ENCODE data around the gene KY.

The KY gene

DNA sequence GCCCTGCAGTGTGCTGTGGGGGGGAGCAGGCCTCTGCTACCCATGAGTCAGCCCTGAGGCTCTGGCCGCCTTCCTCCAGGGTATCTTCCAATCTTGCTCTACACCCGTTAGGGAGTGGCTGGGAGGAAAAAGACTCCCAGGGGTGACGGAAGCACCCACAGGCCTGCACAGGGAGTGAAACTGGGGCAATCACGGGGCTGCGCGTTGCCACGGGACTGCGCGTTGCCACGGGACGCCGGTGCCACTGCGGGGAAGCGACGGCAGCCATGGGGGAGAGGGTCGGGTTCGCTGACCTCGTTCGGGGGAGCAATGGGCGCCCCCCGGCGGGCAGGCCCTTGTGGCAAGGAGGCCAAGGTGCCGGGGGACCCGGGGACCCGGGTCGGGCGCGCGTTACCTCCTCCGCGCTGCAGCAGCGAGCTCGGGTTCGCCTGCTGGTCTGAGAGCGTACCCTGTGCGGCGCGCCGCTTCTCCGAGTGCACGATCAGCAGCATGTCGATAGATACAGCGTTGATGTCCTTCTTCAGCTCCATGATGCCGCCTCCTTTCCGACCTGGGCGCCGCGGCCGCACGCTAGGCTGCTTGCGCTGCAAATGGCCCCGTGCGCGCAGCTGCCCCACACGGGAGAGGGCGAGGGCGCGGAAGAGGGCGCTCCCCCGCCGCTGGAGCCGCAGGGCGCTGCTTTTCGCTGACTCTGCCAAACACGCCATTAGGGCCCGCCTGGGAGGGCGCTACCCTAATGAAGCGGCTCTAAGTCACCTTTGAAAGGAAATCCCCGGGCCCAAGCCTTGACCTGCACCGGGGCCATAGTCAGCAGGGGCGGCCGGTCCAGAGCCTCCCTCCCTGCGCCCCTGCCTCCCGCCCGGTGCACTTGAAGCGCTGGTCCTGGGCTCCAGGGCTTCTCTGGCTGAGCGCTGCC is at the start of gene KY:
TSS of gene KY (minus strand) at position 592 of the 916 bp plus-strand sequence. CDS start at position 530, 62 bp downstream.
- H3K36me3 Mint-ChIP-seq (ENCODE audit: low read depth), result no peaks in the 10 kb centered on the region
- no peak within 1 kb of the TSS for H3K4me3 Mint-ChIP-seq
- H3K9me3 Mint-ChIP-seq, result no peaks in the 10 kb centered on the region
- H3K27me3 Mint-ChIP-seq, result peaks cover 26% of the 10 kb centered on the region
- H3K27ac Mint-ChIP-seq, result no peak within 1 kb of the TSS
- H3K4me1 Mint-ChIP-seq (ENCODE audit: low read depth), result no peaks in the 10 kb centered on the region

GRCh38 chr3:134699721-134700120 is 48.9 kb upstream of the KY start:
- Mint-ChIP-seq H3K27ac (no peak overlapping the region), H3K4me3 (no peak overlapping the region), H3K4me1 (ENCODE audit: low read depth) (no peaks in the 10 kb centered on the region), H3K9me3 (no peaks in the 10 kb centered on the region), H3K27me3 (peaks cover 4% of the 10 kb centered on the region), H3K36me3 (ENCODE audit: low read depth) (no peaks in the 10 kb centered on the region)

DNA sequence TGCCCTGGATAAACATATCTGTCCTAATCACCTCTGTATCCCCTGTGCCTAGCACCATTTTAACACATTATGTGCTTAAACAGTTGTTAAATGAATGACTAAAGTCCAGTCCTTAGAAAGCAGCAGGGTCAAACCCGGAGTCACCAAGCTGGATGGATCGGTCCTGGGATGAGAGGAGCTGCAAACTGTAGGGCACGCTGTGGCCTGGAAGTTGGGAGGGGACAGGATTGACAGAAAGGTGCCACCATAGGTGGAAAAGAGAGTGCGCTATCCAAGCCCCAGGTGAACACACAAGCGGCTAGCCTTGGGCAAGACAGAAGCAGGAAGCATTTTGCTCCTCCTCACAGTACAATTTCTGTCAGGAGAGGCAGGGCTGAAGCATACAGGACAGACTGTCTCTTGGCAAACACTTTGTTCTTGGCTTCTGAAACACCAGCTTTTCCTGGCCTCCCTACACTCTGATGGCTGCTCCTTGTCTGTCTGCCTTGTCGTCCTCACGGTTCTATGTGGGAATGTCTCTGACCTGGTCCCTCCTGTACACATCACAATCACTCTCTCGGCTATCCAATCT is 48.4 kb upstream of the KY start:
- Mint-ChIP-seq H3K9me3 (no peaks in the 10 kb centered on the region), H3K36me3 (ENCODE audit: low read depth) (no peaks in the 10 kb centered on the region), H3K4me1 (ENCODE audit: low read depth) (no peaks in the 10 kb centered on the region), H3K27me3 (peaks cover 4% of the 10 kb centered on the region), H3K4me3 (no peak overlapping the region), H3K27ac (no peak overlapping the region)

- Mint-ChIP-seq H3K27ac (no peak overlapping the region), H3K4me3 (no peak overlapping the region), H3K27me3 (peaks cover 4% of the 10 kb centered on the region), H3K9me3 (no peaks in the 10 kb centered on the region), H3K4me1 (ENCODE audit: low read depth) (no peaks in the 10 kb centered on the region), H3K36me3 (ENCODE audit: low read depth) (no peaks in the 10 kb centered on the region)
Measured at GRCh38 chr3:134697830-134698689, 47.2 kb upstream of the KY start.

DNA sequence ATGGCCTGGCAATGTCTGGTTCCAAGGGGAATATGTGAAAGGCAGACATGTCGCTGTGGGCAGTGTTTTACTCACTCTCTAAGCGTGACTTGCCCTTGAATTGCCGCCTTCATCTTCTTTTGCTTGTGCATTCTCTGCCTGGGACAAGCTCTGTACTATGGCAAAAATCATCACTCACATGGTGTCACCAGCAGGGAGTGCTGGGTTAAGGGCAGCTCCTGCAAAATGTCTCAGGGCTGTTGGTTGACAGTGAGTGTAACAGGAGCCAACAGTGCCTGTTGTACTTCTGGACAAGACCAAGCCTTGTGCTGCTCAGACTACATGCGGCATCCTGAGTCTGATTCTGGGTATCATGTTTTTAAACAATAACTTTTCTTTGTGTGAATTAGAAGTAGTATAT is 45.3 kb upstream of the KY start:
- Mint-ChIP-seq H3K27me3 (peaks cover 4% of the 10 kb centered on the region), H3K27ac (no peak overlapping the region), H3K9me3 (no peaks in the 10 kb centered on the region), H3K4me1 (ENCODE audit: low read depth) (no peaks in the 10 kb centered on the region), H3K36me3 (ENCODE audit: low read depth) (no peaks in the 10 kb centered on the region), H3K4me3 (no peak overlapping the region)

DNA sequence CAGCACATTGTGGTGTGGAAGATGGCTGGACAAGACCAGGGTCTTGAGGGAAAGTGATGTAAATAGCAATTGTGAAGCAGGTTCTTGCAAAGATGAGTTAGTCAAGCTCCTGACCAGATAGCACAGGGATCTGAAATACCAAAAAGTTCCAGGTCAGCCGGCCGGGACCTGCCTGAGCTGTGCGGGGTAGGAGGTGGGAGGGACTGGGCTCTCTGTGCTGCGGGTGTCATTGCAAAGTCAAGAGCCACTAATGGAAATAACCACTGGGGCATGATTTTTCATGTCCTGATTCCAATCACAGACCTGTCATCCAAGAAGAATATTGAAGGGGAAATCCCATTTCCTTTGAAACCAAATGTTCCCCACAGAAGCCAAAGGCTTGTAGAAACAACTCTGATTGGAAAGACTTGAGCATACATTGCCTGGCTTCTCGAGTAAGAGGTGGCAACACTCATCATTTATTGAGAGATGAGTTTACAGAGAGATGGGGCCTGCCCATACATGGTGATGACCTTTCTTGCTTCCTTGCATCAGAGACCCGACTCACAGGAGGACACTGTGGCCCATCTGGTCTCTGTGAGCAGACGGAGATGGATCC is 44.2 kb upstream of the KY start:
- Mint-ChIP-seq H3K4me3 (no peak overlapping the region), H3K27me3 (no peaks in the 10 kb centered on the region), H3K9me3 (no peaks in the 10 kb centered on the region), H3K36me3 (ENCODE audit: low read depth) (no peaks in the 10 kb centered on the region), H3K27ac (no peak overlapping the region), H3K4me1 (ENCODE audit: low read depth) (no peaks in the 10 kb centered on the region)

GRCh38 chr3:134694466-134694865 is 43.6 kb upstream of the KY start:
- no peak overlapping the region for H3K4me3 Mint-ChIP-seq
- no peaks in the 10 kb centered on the region for H3K4me1 Mint-ChIP-seq (ENCODE audit: low read depth)
- no peak overlapping the region for H3K27ac Mint-ChIP-seq
- no peaks in the 10 kb centered on the region for H3K36me3 Mint-ChIP-seq (ENCODE audit: low read depth)
- no peaks in the 10 kb centered on the region for H3K9me3 Mint-ChIP-seq
- no peaks in the 10 kb centered on the region for H3K27me3 Mint-ChIP-seq

GRCh38 chr3:134693804-134694203 is 43.0 kb upstream of the KY start:
- Mint-ChIP-seq H3K27me3 (no peaks in the 10 kb centered on the region), H3K36me3 (ENCODE audit: low read depth) (no peaks in the 10 kb centered on the region), H3K4me3 (no peak overlapping the region)

GRCh38 chr3:134693226-134693625 is 42.4 kb upstream of the KY start:
- H3K36me3 Mint-ChIP-seq (ENCODE audit: low read depth), result no peaks in the 10 kb centered on the region
- no peaks in the 10 kb centered on the region for H3K4me1 Mint-ChIP-seq (ENCODE audit: low read depth)
- H3K27ac Mint-ChIP-seq, result no peak overlapping the region
- H3K9me3 Mint-ChIP-seq, result no peaks in the 10 kb centered on the region
- no peaks in the 10 kb centered on the region for H3K27me3 Mint-ChIP-seq
- H3K4me3 Mint-ChIP-seq, result no peak overlapping the region

More at GRCh38 chr3:134693804-134694203, 43.0 kb upstream of the KY start:
- H3K9me3 Mint-ChIP-seq, result no peaks in the 10 kb centered on the region
- no peaks in the 10 kb centered on the region for H3K4me1 Mint-ChIP-seq (ENCODE audit: low read depth)
- no peak overlapping the region for H3K27ac Mint-ChIP-seq

DNA sequence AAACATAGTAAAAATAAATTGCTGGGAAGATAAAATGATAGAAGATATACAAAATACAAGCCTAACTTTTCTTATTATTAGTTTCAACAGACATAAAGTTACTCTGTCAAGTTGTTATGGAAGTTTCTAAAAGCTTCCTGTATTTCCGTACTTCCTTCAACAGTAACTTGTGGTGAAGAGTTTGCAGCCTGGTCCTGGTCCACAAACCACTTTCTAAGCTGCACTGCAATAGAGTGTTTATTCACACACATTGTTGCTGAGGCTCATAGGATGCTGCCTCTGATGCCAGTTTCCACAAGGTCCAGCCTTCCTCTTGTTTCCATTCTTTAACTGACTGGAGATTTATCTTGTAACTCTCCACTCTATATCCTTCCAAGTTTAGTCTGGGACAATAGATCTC is 39.4 kb upstream of the KY start:
- no peaks in the 10 kb centered on the region for H3K27me3 Mint-ChIP-seq
- H3K4me3 Mint-ChIP-seq, result no peak overlapping the region
- no peak overlapping the region for H3K27ac Mint-ChIP-seq
- H3K9me3 Mint-ChIP-seq, result no peaks in the 10 kb centered on the region
- H3K36me3 Mint-ChIP-seq (ENCODE audit: low read depth), result no peaks in the 10 kb centered on the region
- no peaks in the 10 kb centered on the region for H3K4me1 Mint-ChIP-seq (ENCODE audit: low read depth)

- Mint-ChIP-seq H3K27me3 (no peaks in the 10 kb centered on the region), H3K9me3 (no peaks in the 10 kb centered on the region), H3K27ac (no peak overlapping the region), H3K4me3 (no peak overlapping the region), H3K4me1 (ENCODE audit: low read depth) (no peaks in the 10 kb centered on the region), H3K36me3 (ENCODE audit: low read depth) (no peaks in the 10 kb centered on the region)
Measured at GRCh38 chr3:134687642-134688041, 36.8 kb upstream of the KY start.

GRCh38 chr3:134685929-134686802 is 35.3 kb upstream of the KY start:
- Mint-ChIP-seq H3K36me3 (ENCODE audit: low read depth) (no peaks in the 10 kb centered on the region), H3K9me3 (no peaks in the 10 kb centered on the region), H3K27ac (no peak overlapping the region), H3K4me3 (no peak overlapping the region), H3K27me3 (no peaks in the 10 kb centered on the region), H3K4me1 (ENCODE audit: low read depth) (no peaks in the 10 kb centered on the region)

DNA sequence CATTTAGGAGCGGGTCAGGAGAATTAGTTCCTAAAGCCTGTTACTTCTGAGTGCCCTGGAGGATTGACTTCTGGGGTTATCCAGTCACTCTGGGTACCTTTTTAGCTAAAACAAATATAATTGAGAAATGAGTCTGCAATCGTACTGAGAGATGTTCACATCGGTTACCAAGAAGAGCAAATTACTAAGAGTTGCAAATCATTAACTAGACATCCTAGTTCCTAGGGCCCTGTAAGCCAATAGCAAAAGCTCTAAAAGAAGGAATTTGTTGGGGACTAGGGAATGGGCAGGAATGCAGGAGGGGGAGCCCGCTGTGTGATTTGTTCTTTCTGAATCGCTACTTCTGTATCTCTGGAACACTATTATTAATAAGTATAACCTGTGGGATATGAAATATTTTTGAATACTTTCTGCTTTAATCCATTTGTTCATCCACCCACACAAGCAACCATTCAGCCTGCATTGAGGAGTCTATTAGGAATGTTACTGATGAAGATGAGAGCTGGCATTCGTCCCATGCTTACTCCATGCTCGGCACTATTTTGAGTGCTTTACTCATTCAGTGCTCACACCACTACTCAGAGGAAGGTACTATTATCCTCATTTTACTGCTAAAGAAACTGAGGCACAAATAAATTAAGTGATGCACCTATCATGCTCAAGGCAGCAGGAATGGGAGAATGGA is 31.5 kb upstream of the KY start:
- Mint-ChIP-seq H3K4me3 (no peak overlapping the region), H3K27me3 (no peaks in the 10 kb centered on the region), H3K36me3 (ENCODE audit: low read depth) (no peaks in the 10 kb centered on the region), H3K4me1 (ENCODE audit: low read depth) (no peaks in the 10 kb centered on the region), H3K9me3 (peaks cover 9% of the 10 kb centered on the region), H3K27ac (no peak overlapping the region)
